ENCODE data around the gene TMEM132D. TPM values are rescaled to one million over a fixed set of nuclear protein-coding genes. Genes with fewer than 3 reads are reported as not detected.

The TMEM132D gene
- total RNA-seq, 4 donors from 2014 or later, result 0.35 TPM; not detected in 3

DNA sequence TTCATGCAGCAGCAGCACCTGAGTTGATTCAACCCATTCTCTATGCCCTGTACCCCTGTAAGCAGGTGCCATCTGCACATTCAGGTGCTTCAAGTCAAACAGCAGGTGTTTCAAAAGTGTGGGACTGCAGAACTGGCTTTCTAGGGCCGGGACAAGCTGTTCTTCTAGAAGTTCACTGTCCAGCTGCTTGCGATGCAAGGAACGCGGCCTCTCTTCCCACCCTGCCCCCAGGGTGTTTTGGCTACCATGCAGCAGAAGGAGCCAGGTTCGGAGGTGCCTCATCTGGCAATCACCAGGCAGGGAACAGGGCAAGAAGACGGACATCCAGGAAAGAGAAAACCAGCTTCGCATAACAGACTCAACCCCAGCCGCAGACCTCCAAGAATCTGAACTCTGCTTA, 35.2 kb downstream of the TMEM132D start:
- H3K4me1 ChIP-seq, result no peaks in the 10 kb centered on the region
- intact Hi-C loops (cut with DNase I; ENCODE audit: low total_unique reads), result no loop called here
- H3K4me3 ChIP-seq, result no peak overlapping the region
- H3K27me3 ChIP-seq, result no peaks in the 10 kb centered on the region
- no peak for DNase-seq
- no peaks in the 10 kb centered on the region for H3K9me3 ChIP-seq
- TF ChIP-seq, protein P1, sequence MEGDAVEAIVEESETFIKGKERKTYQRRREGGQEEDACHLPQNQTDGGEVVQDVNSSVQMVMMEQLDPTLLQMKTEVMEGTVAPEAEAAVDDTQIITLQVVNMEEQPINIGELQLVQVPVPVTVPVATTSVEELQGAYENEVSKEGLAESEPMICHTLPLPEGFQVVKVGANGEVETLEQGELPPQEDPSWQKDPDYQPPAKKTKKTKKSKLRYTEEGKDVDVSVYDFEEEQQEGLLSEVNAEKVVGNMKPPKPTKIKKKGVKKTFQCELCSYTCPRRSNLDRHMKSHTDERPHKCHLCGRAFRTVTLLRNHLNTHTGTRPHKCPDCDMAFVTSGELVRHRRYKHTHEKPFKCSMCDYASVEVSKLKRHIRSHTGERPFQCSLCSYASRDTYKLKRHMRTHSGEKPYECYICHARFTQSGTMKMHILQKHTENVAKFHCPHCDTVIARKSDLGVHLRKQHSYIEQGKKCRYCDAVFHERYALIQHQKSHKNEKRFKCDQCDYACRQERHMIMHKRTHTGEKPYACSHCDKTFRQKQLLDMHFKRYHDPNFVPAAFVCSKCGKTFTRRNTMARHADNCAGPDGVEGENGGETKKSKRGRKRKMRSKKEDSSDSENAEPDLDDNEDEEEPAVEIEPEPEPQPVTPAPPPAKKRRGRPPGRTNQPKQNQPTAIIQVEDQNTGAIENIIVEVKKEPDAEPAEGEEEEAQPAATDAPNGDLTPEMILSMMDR (IDR thresholded peaks at IDR 0.05), result no peak
- TF ChIP-seq POLR2A (IDR thresholded peaks at IDR 0.05), result no peak
- H3K36me3 ChIP-seq, result no peaks in the 10 kb centered on the region
- no peak overlapping the region for H3K27ac ChIP-seq

DNA sequence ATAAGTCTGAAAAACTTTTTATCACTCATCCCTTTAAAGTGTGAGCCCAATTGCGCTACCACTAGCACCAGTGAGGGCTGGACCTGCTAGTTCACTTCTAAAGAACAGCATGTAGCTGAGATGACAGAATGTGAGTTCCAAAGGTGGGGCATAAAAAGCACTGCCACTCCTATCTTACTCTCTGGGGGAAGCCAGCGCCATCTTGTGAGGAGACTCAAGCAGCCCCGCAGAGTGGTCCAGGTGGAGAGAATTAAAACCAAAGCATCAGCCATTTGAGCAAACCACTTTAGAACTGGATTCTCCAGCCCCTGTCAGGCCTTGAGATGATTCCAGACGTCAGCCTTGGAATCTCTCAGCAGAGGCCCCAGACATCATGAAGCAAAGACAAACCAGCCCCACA, 39.9 kb downstream of the TMEM132D start:
- intact Hi-C loops (cut with DNase I; ENCODE audit: low total_unique reads), result no loop called here
- no peak for DNase-seq
- Histone ChIP-seq H3K27ac (no peak overlapping the region), H3K27me3 (no peaks in the 10 kb centered on the region), H3K4me1 (no peaks in the 10 kb centered on the region), H3K4me3 (no peak overlapping the region), H3K9me3 (no peaks in the 10 kb centered on the region), H3K36me3 (no peaks in the 10 kb centered on the region)
- no peak for TF ChIP-seq POLR2A (IDR thresholded peaks at IDR 0.05)
- TF ChIP-seq, protein P1 (IDR thresholded peaks at IDR 0.05), result no peak

DNA sequence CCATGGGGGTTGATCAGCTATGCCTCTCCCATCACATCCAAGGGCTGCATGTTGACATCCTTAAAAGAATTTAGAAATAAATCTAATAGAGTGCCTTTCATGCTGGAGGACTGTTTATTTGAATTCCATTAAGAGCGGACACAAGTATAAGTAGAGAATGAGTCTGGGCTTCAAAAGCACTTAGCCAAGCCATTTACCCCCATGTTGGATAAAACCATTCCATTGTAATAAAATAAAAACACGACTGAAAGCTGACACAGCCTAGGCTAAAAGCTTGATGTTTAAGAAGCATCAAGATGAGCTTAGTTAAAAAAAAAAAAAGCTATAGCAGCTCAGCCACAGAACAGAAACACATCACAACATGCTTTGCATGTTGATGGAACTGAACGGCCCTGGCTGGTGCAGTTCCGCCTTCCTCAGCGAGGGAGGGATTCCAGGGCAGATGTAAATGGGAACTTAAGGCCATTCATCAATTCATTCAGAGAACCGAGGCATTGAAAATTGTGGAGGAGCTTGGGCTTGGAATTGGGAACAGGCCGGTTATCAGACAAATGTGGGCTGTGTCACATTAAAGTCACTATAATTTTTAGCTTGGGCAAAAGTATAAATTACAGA, 41.2 kb downstream of the TMEM132D start:
- no peaks in the 10 kb centered on the region for H3K27me3 ChIP-seq
- H3K36me3 ChIP-seq, result no peaks in the 10 kb centered on the region
- H3K4me1 ChIP-seq, result no peaks in the 10 kb centered on the region
- TF ChIP-seq POLR2A (IDR thresholded peaks at IDR 0.05), result no peak
- H3K4me3 ChIP-seq, result no peak overlapping the region
- no peaks in the 10 kb centered on the region for H3K9me3 ChIP-seq
- no peak for DNase-seq
- intact Hi-C loops (cut with DNase I; ENCODE audit: low total_unique reads), result no loop called here
- no peak overlapping the region for H3K27ac ChIP-seq

DNA sequence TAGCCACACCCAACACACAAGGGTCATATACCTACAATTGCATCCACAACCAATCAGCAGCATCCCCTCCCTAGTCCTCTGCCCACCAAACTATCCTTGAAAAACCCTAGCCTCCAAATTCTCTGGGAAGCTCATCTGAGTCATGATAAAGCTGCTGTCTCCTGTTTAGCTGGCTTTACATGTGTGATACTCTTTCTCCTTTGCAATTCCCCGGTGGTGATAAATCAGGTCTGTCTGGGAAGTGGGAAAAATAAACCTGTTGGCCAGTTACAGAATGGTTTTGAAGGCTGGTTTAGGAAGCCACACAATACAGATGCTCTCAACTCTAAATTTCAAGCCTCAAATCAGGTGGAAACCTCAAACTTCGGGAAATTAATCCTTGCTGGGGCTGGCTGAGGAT, 41.9 kb downstream of the TMEM132D start:
- H3K36me3 ChIP-seq, result no peaks in the 10 kb centered on the region
- TF ChIP-seq POLR2A (IDR thresholded peaks at IDR 0.05), result no peak
- TF ChIP-seq, protein P1 (IDR thresholded peaks at IDR 0.05), result no peak
- no peaks in the 10 kb centered on the region for H3K9me3 ChIP-seq
- DNase-seq, result no peak
- H3K4me1 ChIP-seq, result no peaks in the 10 kb centered on the region
- H3K27me3 ChIP-seq, result no peaks in the 10 kb centered on the region
- intact Hi-C loops (cut with DNase I; ENCODE audit: low total_unique reads), result no loop called here
- H3K4me3 ChIP-seq, result no peak overlapping the region
- H3K27ac ChIP-seq, result no peak overlapping the region

DNA sequence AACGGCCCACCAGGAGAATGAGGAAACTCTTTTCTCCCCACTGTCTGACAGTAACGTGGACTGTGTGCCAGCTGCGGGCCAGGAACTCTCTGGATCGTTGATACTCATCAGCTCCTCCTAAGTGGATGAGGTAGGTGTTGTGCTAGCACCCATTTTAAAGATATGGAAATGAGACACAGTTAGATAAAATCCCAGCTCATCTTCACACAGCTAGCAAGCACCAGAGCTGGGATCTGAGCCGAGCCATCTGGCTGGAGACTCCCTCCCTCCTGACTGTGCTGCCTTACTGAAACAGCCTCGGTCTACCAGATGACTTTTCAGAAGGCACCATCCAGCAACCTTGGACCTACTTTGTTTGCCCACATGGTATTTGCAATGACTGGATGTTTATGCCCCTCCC, 49.2 kb downstream of the TMEM132D start:
- intact Hi-C loops (cut with DNase I; ENCODE audit: low total_unique reads), result no loop called here
- no peak overlapping the region for H3K4me3 ChIP-seq
- TF ChIP-seq, protein P1 (IDR thresholded peaks at IDR 0.05), result no peak
- TF ChIP-seq POLR2A (IDR thresholded peaks at IDR 0.05), result no peak

DNA sequence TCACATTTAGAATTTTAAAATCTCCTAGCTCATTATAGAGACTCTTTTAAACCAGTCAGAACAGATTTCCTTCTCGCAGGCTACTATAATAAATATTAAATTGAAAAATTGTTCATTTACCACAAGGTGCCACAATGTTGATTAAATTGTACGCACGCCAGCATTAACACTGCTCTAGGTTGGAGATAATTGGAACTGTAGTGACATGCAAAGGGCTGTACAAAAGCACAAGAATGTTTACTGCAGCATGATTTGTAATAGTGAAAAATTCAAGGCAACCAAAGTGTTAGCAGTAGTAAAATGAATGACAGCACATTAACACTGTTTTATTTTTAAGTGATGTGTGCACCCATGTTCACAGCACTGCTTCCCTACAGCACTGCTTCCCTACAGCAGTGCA, 52.5 kb downstream of the TMEM132D start:
- intact Hi-C loops (cut with DNase I; ENCODE audit: low total_unique reads), result no loop called here
- no peaks in the 10 kb centered on the region for H3K27me3 ChIP-seq
- DNase-seq, result no peak
- no peaks in the 10 kb centered on the region for H3K9me3 ChIP-seq
- TF ChIP-seq POLR2A (IDR thresholded peaks at IDR 0.05), result no peak
- TF ChIP-seq, protein P1 (IDR thresholded peaks at IDR 0.05), result no peak
- no peaks in the 10 kb centered on the region for H3K4me1 ChIP-seq
- no peak overlapping the region for H3K4me3 ChIP-seq
- no peaks in the 10 kb centered on the region for H3K36me3 ChIP-seq
- no peak overlapping the region for H3K27ac ChIP-seq

More for the DNA sequence above, 49.2 kb downstream of the TMEM132D start:
- H3K4me1 ChIP-seq, result no peaks in the 10 kb centered on the region
- no peak for DNase-seq
- H3K27ac ChIP-seq, result no peak overlapping the region
- no peaks in the 10 kb centered on the region for H3K36me3 ChIP-seq
- no peaks in the 10 kb centered on the region for H3K27me3 ChIP-seq
- no peaks in the 10 kb centered on the region for H3K9me3 ChIP-seq
